Activated CD8-positive, alpha-beta memory T cell treated with anti-CD3 and anti-CD28 coated beads, Interleukin-2, amount 10 ng/mL, durations not matched to agents 7 days and 5 days (primary cell): ENCODE data around the gene SYNM. TPM values are rescaled to one million over a fixed set of nuclear protein-coding genes. Genes with fewer than 3 reads are reported as not detected.

ENCODE experiments used
- total RNA-seq, 2 experiments: library from RNA; stranded (reverse); gene quantifications; one replicate each; pipeline ENCODE4 v1.2.3, GENCODE V29; 2021

Gene SYNM
- total RNA-seq, 2 experiments from 2014 or later, result 1.5 TPM

Other genes starting within 250 kb of the SYNM start
- not detected for gene PGPEP1L, start 97.3 kb upstream of the SYNM start, total RNA-seq
- 1 to 10 TPM; 1.2 TPM for gene TTC23, start 144.5 kb downstream of the SYNM start, total RNA-seq
- 10 to 100 TPM; 21.2 to 21.7 TPM for gene LRRC28, start 146.4 kb downstream of the SYNM start, total RNA-seq